GM21447 (cell line): ENCODE data around the gene RPS25.
"Not testable (repeated sequence)": the region's sequence is repeated elsewhere in the genome, so short reads cannot be mapped to it uniquely, and the experiment has no call there.

Experiments used
- ATAC-seq: cut with Tn5 transposase; IDR thresholded peaks from one replicate; pipeline ENCODE4 v1.9.1; 2021; ENCODE audit not compliant: unreplicated experiment

The RPS25 gene

DNA sequence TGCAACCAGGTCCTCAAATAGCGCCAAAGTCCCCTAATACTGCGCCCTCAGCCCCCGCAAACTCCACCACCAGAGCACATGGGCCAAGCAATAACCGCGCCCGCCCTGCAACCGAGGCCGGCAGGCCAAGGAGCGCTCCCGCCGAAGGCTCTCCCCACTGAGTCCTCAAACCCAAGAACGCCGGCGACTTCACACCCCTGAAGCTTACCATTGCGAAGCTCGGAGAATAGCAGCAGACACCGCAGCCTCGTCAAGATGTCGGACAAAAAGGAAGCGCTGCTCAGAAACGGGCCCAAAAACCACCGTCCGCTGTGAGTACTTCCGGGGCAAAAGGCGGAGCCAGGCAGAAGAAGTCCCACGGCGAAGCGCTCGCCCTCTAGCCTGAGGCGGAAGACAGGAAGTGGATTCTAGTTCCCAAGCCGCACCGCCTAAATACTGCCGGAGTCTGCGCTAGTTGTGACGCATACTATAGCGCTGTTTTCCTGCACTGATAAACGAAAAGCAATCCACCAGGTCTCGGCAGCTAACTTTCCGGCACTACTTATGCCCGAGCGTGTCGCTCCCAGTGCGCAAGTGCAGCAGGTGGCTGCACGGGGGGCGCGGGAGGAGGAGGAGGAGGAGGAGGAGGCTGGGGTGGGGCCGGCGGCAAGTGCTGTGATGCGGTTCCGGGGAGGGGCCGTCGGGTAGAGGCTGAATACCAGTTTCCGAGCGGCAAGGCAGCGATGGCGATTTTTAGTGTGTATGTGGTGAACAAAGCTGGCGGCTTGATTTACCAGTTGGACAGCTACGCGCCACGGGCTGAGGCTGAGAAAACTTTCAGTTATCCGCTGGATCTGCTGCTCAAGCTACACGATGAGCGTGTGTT, at the start of gene RPS25, which contains the start of gene TRAPPC4:
Gene RPS25 (minus strand): TSS at position 270 of the 865 bp plus-strand sequence. CDS start 59 bp downstream, at position 211.
Gene TRAPPC4 (plus strand): TSS at position 693 of the 865 bp plus-strand sequence. CDS start 30 bp downstream, at position 723.
- ATAC-seq, result peak; percentile 93

DNA sequence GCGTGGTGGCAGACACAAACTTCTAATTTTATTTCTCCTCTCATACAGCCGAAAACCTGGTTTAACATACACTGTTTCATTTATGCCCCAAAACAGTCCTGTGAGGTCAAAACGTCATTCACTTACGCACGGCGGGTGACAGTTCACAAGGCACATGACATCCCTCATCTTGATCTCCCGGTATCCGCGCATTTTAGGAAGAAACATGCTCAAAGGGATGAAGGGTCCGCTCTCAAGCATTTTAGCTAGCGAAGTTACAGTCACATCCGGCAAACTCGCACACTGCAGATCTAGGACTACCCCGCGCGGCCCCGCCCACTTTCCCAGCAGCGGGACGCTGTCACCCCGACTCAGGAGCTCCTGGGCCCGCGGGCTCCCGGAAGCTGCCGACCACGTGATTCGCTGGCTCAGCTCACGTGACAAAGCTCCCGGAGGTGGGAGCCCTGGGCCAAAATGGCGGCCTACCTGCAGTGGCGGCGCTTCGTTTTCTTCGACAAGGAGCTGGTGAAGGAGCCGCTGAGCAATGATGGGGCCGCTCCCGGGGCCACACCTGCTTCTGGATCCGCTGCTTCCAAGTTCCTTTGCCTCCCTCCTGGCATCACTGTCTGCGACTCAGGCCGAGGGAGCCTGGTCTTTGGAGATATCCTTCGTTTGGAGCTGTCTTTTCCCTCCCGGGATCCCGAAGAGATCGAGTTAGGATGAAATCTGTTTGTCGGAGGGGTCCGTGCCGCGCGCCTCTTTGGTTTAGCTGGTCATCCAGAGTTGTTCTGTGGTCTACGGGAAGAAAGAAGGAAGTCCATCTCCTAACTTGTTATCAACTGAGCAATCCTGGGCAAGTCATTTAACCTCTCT, 49.5 kb upstream of the RPS25 start, which contains the start of gene VPS11:
Gene VPS11 (plus strand): TSS at position 448 of the 852 bp plus-strand sequence. CDS start 6 bp downstream, at position 454.
- ATAC-seq, result peak; percentile 89

DNA sequence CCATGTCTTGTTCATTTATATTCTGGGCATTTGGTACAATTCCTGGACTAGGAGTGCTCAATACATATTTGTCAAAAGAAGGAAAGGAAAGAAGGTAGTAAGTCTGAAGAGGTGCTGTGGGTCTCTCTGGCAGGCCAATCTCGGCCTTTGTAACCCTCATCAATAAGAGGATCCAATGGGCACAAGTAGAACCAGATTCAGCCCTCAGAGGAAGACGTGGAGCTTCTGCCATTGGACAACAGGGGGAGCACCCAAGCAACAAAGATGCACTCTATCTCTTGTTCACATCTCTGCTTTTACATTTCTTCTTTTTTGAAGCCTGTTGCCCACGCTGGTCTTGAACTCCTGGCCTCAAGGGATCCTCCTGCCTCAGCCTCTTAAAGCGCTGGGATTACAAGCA, 47.2 kb upstream of the RPS25 start:
- no peak for ATAC-seq

DNA sequence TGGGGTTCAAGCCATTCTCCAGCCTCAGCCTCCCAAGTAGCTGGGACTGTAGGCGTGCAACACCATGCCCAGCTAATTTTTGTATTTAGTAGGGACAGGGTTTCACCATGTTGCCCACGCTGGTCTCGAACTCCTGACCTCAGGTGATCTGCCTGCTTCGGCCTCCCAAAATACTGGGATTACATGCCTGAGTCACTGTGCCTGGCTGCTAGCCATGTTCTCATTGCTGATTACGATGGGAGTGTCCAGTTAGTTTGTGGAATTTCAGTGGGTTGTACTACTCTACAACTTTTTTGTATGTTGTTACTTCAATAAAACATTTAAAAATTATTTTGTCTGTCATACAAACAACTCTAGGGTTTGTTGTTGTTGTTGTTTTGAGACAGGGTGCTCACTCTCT, 44.6 kb upstream of the RPS25 start:
- ATAC-seq, result no peak

DNA sequence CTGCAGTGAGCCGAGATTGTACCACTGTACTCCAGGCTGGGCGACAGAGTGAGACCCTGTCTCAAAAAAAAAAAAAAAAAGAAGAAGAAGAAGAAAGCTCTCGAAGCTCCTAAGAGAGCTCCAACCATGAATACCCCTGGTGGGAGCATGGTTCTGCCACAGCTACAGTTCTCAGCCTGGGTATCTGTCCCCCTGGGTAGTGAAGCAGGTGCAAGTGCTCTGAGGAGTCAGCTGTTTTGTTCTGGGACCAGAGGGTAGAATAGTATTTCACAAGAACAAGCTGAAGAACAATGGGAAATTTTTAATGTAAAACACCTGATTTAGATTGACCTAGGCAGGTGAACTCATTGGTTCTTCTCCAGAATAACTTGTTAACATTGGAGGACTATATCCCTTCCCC, 43.1 kb upstream of the RPS25 start:
- no peak for ATAC-seq

DNA sequence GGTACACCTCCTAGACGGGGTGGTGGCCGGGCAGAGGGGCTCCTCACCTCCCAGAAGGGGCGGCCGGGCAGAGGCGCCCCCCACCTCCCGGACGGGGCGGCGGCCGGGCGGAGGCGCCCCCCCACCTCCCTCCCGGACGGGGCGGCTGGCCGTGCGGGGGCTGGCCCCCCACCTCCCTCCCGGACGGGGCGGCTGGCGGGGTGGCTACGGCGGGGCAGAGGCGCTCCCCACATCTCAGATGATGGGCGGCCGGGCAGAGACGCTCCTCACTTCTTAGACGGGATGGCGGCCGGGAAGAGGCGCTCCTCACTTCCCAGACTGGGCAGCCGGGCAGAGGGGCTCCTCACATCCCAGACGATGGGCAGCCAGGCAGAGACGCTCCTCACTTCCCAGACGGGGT, 41.0 kb upstream of the RPS25 start:
- not testable (repeated sequence) for ATAC-seq

DNA sequence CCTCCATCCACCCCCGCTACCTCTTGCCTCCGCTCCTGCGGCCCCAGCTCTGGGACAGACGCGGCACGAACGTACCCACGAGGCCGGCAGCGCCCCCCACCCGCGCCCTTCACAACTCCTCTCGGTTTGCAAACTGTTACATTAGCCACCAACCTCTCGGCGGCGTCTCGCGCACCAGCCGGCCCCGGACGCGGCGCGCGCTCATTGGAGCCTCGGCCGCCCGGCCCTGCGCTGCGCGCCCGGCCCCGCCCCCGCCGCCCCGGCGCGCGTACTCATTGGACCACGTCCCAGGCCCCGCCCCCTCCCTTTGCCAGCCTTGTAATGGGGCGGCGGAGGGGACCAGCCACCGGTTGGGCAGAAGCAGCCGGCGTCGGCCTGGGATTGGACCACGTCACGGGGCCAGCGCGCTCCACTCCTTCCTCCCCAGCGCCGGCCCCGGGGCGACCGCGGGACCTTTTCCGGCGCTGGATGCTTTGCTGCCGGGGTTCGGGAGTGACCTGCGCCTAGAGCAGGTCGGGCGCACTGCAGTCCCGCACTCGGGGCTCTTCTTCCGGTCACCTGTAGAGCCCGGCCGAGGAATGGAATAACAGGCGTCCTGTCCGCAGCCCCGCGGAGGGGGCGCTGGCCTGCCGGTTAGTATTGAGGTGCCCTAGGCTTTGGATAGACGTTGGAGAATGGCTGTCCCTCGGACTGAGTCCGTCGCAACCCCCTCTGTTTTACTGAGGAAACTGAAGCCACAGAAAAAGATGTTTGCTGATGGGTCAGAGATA, 39.0 kb upstream of the RPS25 start, which contains the start of gene HYOU1:
Gene HYOU1 (minus strand): TSS at position 206 of the 770 bp plus-strand sequence. CDS start 1,045 bp downstream, outside the sequence.
- ATAC-seq, result peak; percentile 88

DNA sequence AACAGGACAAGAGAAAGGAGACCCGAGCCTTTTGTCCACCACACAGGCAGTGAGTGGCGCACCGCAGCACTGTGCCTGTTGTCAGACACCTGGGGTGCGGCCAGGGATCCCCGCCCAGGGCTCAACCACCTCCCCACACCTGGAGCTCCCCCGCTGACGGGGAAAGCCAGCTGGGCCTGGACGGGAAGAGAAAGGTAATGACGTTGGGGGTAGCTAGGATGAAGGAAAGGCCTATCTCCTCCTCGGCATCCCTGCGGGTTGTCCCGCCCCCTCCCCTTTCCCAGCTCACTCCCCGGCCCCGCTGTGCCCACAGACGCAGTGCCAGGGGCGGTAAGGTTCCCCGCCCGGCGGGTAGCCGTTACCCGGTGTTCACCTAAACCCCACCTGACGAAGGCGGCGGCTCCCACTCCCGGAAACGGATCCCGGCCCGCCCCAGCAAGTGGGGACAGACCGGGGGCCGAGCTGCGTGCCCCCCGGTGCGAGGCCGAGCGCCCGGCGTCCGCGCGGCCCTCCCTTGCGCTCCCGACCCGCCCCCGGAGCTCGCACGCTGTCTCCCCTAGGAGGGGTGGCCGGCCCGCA, 38.4 kb upstream of the RPS25 start:
- no peak for ATAC-seq

DNA sequence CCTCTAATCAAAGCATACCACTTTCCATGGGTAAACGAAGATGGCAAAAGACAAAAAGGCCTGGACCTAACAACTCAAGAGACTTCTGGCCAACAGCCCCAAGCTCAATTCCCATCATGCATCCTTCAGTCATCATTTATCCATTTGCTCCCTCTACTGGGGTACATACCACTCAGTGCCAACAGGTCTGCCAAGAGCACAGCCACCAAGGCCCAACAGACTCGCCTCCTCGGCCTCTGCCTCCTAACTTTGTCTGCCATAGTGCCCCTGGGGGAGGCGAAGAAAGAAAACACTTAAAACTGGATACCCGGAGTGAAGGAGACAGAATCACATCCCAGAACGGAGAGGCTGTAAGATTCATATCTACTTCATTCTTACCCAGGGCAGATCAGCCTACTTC, 37.8 kb upstream of the RPS25 start:
- ATAC-seq, result no peak

DNA sequence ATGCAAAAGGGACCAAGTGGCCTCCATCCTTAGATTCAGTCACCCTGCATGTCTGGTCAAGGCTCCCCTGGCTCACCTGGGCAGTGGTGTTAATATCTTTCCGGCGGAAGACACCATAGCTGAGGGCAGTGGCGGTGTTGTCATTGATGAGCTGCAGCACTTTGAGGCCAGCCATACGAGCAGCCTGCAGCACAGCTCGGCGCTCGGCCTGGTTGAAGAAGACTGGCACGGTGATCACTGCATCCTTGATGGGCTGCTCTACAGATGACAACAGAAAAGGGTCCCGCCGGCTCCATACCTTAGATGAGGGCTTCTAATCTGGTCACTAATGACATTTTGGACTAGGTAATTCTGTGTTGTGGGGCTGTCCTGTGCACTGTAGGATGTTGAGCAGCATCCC, 36.3 kb upstream of the RPS25 start:
- ATAC-seq, result no peak

DNA sequence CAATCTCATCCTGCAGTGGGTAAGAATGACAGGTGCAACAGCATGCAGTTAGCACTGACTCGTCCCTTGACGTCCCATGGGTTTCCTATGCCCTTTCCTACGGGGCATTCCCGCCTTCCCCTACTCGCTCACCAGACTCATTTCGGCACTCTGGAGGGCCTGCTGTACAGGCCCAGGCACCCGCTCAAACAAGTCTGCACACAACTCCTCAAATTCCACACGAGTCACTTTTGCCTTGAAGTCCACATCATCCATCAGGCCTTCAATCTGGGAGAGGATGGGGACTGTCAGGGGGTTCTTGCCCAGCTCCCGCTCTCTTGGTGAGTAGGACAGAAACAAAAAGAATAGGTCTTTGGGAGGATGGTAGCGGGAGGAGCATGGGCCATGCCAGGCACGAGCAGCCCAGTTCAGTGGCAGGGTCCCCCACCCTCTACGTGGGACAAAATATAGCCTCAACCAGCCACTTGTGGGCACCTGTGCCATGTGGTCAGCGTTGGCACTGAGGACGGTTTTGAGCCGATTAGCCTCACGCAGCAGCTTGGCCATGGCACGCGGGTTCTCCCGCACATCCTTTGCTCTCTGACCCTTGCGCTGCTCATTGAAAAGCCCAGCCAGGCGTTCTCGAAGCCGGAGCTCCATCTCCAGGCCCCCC, 34.1 kb upstream of the RPS25 start:
- peak; percentile 8 for ATAC-seq

DNA sequence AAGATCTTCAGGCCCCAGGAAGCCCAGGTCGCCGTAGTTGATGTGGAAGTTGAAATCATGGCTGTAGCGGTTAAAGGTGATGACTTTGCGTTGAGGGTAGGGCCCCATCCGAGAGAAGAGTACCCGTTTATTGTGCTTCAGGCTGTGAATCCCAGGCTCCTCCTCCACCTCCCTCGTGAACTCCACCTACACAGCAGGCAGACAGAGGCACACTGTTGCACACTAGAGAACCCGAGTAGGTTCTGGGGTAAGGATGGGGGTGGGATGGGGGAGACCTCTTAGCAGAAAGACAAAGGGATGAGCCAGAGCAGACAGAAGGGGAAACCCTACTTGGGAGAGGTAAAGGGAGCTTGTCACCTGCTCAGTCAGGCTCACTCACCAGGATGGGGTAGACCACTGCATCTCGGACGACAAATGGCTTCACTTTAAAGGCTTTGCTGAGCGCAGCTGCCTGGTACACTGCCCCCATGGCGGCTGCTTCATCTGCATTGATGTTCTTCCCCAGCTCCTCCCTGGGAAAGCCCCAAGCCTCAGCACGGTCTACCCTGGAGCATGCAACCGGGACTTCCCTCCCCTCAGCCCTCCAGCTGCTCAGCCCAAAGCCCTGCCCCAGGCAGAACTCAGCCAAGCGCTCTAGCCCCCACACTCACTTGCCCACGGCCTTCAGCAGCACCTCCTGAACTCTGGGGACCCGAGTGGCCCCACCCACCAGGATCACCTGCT, 33.5 kb upstream of the RPS25 start:
- ATAC-seq, result peak; percentile 61

DNA sequence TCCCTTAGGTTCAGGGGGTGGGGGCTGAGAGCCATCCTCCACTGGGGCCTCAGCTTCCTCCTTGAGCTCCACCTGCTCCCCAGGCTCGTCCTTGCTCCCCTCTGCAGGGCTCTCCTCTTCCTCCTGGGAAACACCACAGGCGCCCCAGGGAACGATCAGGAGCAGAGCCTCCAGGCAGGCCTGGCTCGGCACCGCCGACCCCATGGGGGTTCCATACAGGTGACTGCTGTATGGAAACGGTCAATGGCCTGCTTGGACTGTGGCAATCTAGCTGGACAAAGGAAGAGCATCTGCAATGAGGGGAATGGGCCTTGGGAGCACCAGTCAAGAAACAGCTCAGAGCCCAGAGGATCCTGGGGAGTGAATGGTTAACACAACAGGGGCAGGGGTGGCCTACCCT, 30.9 kb upstream of the RPS25 start:
- ATAC-seq, result no peak

DNA sequence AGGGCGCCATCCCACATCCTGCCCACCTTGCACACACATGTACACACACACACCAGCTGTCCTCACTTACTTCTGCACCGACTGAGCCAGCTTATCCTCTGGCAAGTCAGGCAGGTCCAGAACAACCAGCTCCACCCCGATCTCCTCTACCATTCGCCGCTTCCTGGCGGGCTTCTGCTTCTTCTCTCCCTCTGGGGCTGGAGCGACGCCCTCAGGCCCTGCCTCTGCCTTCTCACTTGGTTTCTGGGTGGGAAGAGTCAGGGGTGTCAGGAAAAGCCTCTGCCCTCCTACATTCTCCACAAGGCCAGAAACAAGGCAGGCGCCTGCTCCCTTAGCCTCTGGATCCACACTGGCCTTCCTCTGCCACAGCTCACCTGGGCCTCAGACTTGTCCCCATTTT, 30.5 kb upstream of the RPS25 start:
- ATAC-seq, result no peak

DNA sequence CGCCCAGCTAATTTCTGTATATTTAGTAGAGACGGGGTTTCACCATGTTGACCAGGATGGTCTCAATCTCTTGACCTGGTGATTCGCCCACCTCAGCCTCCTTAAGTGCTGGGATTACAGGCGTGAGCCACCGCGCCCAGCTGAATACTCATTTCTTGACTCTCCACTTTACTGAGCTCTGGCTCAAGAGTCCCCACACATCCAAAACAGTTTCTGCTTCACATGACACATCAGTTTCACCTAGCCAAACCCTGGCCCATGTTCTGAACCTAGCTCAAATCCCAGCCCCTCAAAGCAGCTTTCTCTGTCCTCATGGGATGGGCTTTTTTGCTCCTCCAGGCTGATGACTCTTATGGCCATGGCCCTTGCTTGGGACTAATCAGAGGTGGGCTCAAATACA, 29.1 kb upstream of the RPS25 start:
- no peak for ATAC-seq

DNA sequence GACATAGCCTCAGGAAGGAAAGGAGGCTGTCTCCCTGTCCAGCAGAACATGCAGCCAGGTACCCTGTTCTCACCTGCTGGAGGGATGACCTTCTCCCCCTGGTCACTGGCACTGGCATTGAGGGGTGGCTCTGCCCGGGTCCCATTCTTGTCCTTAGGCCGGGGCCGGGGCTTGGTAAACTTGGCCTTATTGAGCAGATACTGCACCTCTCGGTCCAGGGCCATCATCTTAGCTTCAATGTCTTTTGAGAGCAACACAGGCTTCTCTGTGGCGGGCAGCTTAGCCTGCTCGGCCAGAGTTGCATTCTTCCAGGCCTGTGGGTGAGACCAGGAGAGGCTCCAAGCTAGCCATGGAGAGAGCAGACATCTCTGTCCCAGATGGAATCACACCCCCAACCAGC, 28.3 kb upstream of the RPS25 start:
- ATAC-seq, result no peak

DNA sequence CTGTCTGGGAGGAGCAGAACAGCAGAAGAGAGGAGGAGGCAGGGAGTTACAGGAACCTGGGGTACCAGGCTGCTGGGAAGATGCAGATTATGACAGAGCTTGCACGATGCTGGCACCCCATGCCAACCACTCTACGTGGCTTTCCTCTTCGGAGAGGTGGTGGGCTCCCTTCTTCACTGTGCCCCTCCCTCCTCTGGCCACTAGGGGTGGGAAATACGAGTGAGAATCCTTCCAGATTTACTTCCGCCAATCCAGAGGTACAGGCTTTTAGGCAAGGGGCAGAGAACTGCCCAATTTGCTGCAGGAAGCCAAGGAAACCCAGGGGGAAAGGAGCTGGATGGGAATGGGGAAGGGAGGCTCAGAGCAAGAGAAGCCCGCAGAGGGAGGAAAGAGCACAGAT, 26.6 kb upstream of the RPS25 start:
- no peak for ATAC-seq

DNA sequence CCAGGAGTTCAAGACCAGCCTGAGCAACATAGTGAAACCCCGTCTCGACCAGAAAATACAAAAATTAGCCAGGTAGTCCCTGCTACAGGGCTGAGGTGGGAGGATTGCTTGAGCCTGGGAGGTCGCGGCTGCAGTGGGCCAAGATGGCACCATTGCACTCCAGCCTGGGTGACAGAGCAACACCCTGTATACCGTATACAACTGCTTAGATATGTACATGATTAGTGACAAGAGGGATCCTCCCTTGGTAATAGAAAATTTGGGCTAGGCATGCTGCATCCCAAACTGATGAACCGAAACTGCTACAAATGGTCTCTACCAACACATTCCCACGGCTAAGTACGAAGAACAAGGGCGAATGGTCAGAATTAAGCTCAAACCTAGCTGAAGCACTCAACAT, 24.8 kb upstream of the RPS25 start:
- no peak for ATAC-seq

DNA sequence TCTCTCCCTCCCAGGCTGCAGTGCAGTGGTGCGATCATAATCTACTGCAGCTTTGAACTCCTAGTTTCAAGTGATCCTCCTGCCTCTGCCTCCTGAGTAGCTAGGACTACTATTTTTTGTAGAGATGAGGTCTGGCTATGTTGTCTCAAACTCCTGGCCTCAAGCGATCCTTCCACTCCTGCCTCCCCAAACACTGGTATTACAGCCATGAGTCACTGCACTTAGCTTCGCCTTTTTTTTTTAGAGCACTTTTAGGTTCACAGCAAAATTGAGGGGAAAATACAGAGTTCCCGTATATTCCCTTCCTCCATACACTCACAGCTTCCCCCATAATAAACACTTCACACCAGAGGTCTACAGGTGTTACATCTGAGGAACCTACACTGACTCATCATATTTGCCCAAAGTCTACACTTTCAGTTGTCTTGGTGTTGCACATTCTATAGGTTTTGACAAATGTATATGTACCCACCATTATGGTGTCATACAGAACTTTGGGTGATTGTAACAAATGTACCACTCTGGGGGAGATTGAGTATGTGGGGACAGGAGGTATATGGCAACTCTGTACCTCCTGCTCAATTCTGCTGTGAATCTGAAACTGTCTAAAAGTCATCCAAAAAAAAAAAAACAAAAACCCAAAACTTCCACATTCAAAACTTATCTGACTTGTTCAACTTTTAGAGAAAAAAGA, 23.8 kb upstream of the RPS25 start:
- no peak for ATAC-seq
